Hepatocyte (in vitro differentiated cells): Measurements from ENCODE around the gene WWTR1. TPM values are rescaled to one million over a fixed set of nuclear protein-coding genes. Genes with fewer than 3 reads are reported as not detected.

Experiments
- DNase-seq: peaks from one replicate; pipeline ENCODE4 v3.0.0-alpha.2; 2016; ENCODE audit warnings: low spot score
- H2AFZ ChIP-seq: fragments of 200-600 bp; sonication (generic); 2 replicates; pipeline ENCODE4 v1.6.0; 2016; ENCODE audit warnings: antibody characterized with exemption, mild to moderate bottlenecking
- H3K27ac ChIP-seq: fragments of 200-600 bp; sonication (generic); 2 replicates; pipeline ENCODE4 v1.5.1; 2016; ENCODE audit warnings: mild to moderate bottlenecking
- H3K27me3 ChIP-seq: fragments of 200-600 bp; sonication (generic); 2 replicates; pipeline ENCODE4 v1.6.1; 2016
- H3K36me3 ChIP-seq: fragments of 200-600 bp; sonication (generic); replicated peaks from 2 replicates; pipeline ENCODE4 v1.5.1; 2016; ENCODE audit warnings: low read depth; ENCODE audit not compliant: insufficient read depth
- H3K4me1 ChIP-seq: fragments of 200-600 bp; sonication (generic); 2 replicates; pipeline ENCODE4 v1.5.1; 2016; ENCODE audit warnings: mild to moderate bottlenecking, moderate library complexity; ENCODE audit not compliant: insufficient read depth
- H3K4me2 ChIP-seq: fragments of 200-600 bp; sonication (generic); 2 replicates; pipeline ENCODE4 v1.6.0; 2016
- H3K4me3 ChIP-seq: fragments of 200-600 bp; sonication (generic); 2 replicates; pipeline ENCODE4 v1.5.1; 2016; ENCODE audit warnings: mild to moderate bottlenecking
- H3K79me2 ChIP-seq: fragments of 200-600 bp; sonication (generic); 2 replicates; pipeline ENCODE4 v1.6.0; 2017; ENCODE audit warnings: mild to moderate bottlenecking
- H3K9me2 ChIP-seq: fragments of 200-600 bp; sonication (generic); replicated peaks from 2 replicates; pipeline ENCODE4 v1.6.0; 2017; ENCODE audit warnings: mild to moderate bottlenecking; ENCODE audit not compliant: insufficient read depth
- H3K9me3 ChIP-seq: fragments of 200-600 bp; sonication (generic); 2 replicates; pipeline ENCODE4 v1.5.1; 2016; ENCODE audit warnings: low read depth, mild to moderate bottlenecking
- H4K20me1 ChIP-seq: fragments of 200-600 bp; sonication (generic); 2 replicates; pipeline ENCODE4 v1.6.0; 2016; ENCODE audit warnings: mild to moderate bottlenecking; ENCODE audit not compliant: insufficient read depth, poor library complexity, severe bottlenecking
- CTCF ChIP-seq: fragments of 200-600 bp; sonication (generic); IDR thresholded peaks from 2 replicates; pipeline ENCODE4 v1.5.1; 2016; ENCODE audit warnings: antibody characterized with exemption, mild to moderate bottlenecking; ENCODE audit not compliant: poor library complexity
- EZH2 ChIP-seq: fragments of 200-600 bp; sonication (generic); IDR thresholded peaks from 2 replicates; pipeline ENCODE4 v1.6.1; 2016; ENCODE audit warnings: antibody characterized with exemption, mild to moderate bottlenecking, borderline replicate concordance
- EZH2phosphoT487 ChIP-seq: fragments of 200-600 bp; sonication (generic); IDR thresholded peaks from one replicate; pipeline ENCODE4 v1.6.1; 2018; ENCODE audit warnings: antibody characterized with exemption, mild to moderate bottlenecking, low read depth, moderate library complexity; ENCODE audit not compliant: unreplicated experiment, severe bottlenecking
- WGBS: methylation state at CpG from one replicate; pipeline ENCODE4 v1.1.6; 2016; ENCODE audit warnings: low lambda C conversion rate; ENCODE audit errors: missing lambda C conversion rate; 5-methylcytosine and 5-hydroxymethylcytosine counted together
- polyA plus RNA-seq: library from polyadenylated mRNA; unstranded; fragments of >200 nt; fragmentation: Nextera tagmentation; extraction: Ambion mirVana; gene quantifications from 2 replicates; pipeline ENCODE4 v1.2.1, GENCODE V29; 2016
- total RNA-seq: library from RNA; depleted of rRNA; stranded (reverse); fragments of >200 nt; gene quantifications from 2 replicates; pipeline ENCODE4 v1.2.3, GENCODE V29; 2014

WWTR1 gene
- total and polyA plus RNA-seq, 2 experiments from 2014 or later = 40.5 to 54.7 TPM

GRCh38 chr3:149667576-149667975, 9.8 kb upstream of the WWTR1 start:
- H3K9me3 ChIP-seq = no peaks in the 10 kb centered on the region
- peaks cover 8% of the 10 kb centered on the region for H3K4me1 ChIP-seq
- no peak for DNase-seq
- H2AFZ ChIP-seq = no peak overlapping the region
- 91% methylated on average over 2 of the region's 2 CpGs for WGBS
- H3K9me2 ChIP-seq = no peaks in the 10 kb centered on the region
- H3K27me3 ChIP-seq = no peaks in the 10 kb centered on the region
- no peak overlapping the region for H3K4me3 ChIP-seq
- no peaks in the 10 kb centered on the region for H4K20me1 ChIP-seq
- H3K79me2 ChIP-seq = no peaks in the 10 kb centered on the region
- no peak overlapping the region for H3K27ac ChIP-seq
- no peaks in the 10 kb centered on the region for H3K36me3 ChIP-seq
- H3K4me2 ChIP-seq = no peak overlapping the region
- TF ChIP-seq EZH2phosphoT487 = no peak
- no peak for TF ChIP-seq CTCF
- TF ChIP-seq EZH2 = no peak

- Histone ChIP-seq H3K36me3 (no peaks in the 10 kb centered on the region), H3K9me3 (no peaks in the 10 kb centered on the region), H3K4me2 (no peak overlapping the region), H2AFZ (no peak overlapping the region), H3K27ac (no peak overlapping the region), H3K79me2 (no peaks in the 10 kb centered on the region), H3K27me3 (no peaks in the 10 kb centered on the region), H3K4me3 (no peak overlapping the region), H4K20me1 (no peaks in the 10 kb centered on the region), H3K9me2 (no peaks in the 10 kb centered on the region), H3K4me1 (peaks cover 5% of the 10 kb centered on the region)
- 74% methylated on average over 1 of the region's 1 CpG for WGBS
- no peak for DNase-seq
- TF ChIP-seq EZH2 (no peak), EZH2phosphoT487 (no peak), CTCF (no peak)
Measured at GRCh38 chr3:149663966-149664365, 6.1 kb upstream of the WWTR1 start.

- TF ChIP-seq EZH2 = no peak
- no peak for TF ChIP-seq CTCF
- no peak for TF ChIP-seq EZH2phosphoT487
- H3K36me3 ChIP-seq = no peaks in the 10 kb centered on the region
- peaks cover 2% of the 10 kb centered on the region for H3K79me2 ChIP-seq
- H3K27ac ChIP-seq = peak overlapping the region; percentile 80
- H3K4me3 ChIP-seq = no peak overlapping the region
- no peak overlapping the region for H2AFZ ChIP-seq
- peaks cover 10% of the 10 kb centered on the region for H3K4me1 ChIP-seq
- peak; percentile 51 for DNase-seq
- no peaks in the 10 kb centered on the region for H3K9me2 ChIP-seq
- 46% methylated on average over 4 of the region's 4 CpGs for WGBS
- H4K20me1 ChIP-seq = no peaks in the 10 kb centered on the region
- H3K27me3 ChIP-seq = no peaks in the 10 kb centered on the region
- no peaks in the 10 kb centered on the region for H3K9me3 ChIP-seq
- peak overlapping the region; percentile 36 for H3K4me2 ChIP-seq
Measured at GRCh38 chr3:149662240-149662887, 4.5 kb upstream of the WWTR1 start.

GRCh38 chr3:149660462-149660861, 2.6 kb upstream of the WWTR1 start:
- H3K27me3 ChIP-seq = no peaks in the 10 kb centered on the region
- no peak overlapping the region for H3K4me2 ChIP-seq
- DNase-seq = no peak
- H3K4me3 ChIP-seq = no peak overlapping the region
- H2AFZ ChIP-seq = no peak overlapping the region
- no peaks in the 10 kb centered on the region for H3K9me2 ChIP-seq
- TF ChIP-seq EZH2phosphoT487 = no peak
- TF ChIP-seq CTCF = no peak
- TF ChIP-seq EZH2 = no peak
- H3K79me2 ChIP-seq = peaks cover 21% of the 10 kb centered on the region
- peaks cover 6% of the 10 kb centered on the region for H4K20me1 ChIP-seq
- 100% methylated on average over 1 of the region's 1 CpG for WGBS
- H3K36me3 ChIP-seq = no peaks in the 10 kb centered on the region
- H3K4me1 ChIP-seq = peaks cover 17% of the 10 kb centered on the region
- H3K9me3 ChIP-seq = no peaks in the 10 kb centered on the region
- H3K27ac ChIP-seq = no peak overlapping the region
